Measurements from ENCODE around the gene SRF. TPM values are rescaled to one million over a fixed set of nuclear protein-coding genes. Genes with fewer than 3 reads are reported as not detected.

The SRF gene
- total RNA-seq, 2 experiments from 2014 or later: 41.4 to 43.8 TPM

DNA sequence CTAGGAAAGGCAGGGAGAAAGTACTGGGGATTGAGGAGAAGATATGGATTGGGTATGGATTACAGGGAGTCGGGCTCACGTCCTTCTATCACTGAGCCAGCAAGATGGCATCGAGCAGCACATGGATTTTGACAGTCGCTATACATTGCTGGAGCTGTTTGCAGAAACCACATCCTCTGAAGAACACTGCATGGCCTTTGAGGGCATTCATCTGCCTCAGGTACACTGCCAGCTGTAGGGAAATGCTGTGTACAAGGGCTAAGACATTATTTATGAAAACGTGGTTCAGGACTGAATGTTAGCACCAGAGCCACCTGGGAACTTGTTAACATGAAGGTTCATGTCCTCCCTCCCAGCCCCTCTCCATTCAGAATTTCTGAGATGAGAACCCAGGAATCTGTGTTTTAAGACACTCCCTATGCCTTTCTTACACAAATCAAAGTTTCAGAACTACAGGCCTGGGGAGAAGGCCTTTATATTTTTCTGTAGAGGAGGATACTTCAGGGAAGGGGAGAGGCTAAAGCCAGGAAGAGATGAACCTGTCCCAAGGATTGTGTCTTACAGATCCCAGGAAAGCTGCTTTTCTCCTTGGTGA, 14.4 kb downstream of the SRF start:
- Mint-ChIP-seq H3K27me3 (ENCODE audit: low read depth) (no peaks in the 10 kb centered on the region), H3K9me3 (ENCODE audit: insufficient read depth) (no peaks in the 10 kb centered on the region), H3K36me3 (ENCODE audit: low read depth) (peaks cover 44% of the 10 kb centered on the region), H3K4me3 (peak overlapping the region; percentile 7), H3K4me1 (ENCODE audit: low read depth) (peaks cover 53% of the 10 kb centered on the region), H3K27ac (peak overlapping the region; percentile 73)
- ChIA-PET POLR2A (interaction anchor here (1.8 kb wide), 1 partner anchor 10 kb away, joined by 6 read pairs; no protein-coding TSS in a partner anchor), CTCF (interaction anchor here (0.9 to 1.5 kb wide), 2 partner anchors 10 to 16 kb away, joined by 3 to 4 read pairs; no protein-coding TSS in a partner anchor)
- ATAC-seq (no peak), DNase-seq (peak; percentile 59)

DNA sequence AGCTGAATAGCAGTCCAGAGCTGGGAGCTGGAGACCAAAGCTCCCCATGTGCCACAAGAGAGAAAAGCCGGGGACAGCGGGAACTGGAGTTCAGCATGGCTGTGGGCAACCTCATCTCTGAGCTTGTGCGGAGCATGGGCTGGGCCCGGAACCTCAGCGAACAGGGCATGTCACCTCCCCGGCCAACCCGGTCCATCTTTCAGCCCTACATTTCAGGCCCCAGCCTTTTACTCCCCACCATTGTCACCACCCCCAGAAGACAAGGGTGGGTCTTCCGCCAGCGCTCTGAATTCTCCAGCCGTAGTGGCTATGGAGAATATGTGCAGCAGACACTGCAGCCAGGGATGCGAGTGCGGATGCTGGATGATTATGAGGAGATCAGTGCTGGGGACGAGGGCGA, 14.9 kb downstream of the SRF start:
- CTCF ChIA-PET: interaction anchor here (0.9 to 1.5 kb wide), 2 partner anchors 11 to 16 kb away, joined by 3 to 4 read pairs; no protein-coding TSS in a partner anchor
- POLR2A ChIA-PET: interaction anchor here (1.8 kb wide), 1 partner anchor 11 kb away, joined by 6 read pairs; no protein-coding TSS in a partner anchor
- H3K4me3 Mint-ChIP-seq: no peak overlapping the region
- H3K9me3 Mint-ChIP-seq (ENCODE audit: insufficient read depth): no peaks in the 10 kb centered on the region
- DNase-seq (no peak), ATAC-seq (no peak)
- peaks cover 52% of the 10 kb centered on the region for H3K4me1 Mint-ChIP-seq (ENCODE audit: low read depth)
- peak overlapping the region; percentile 53 for H3K27ac Mint-ChIP-seq
- H3K36me3 Mint-ChIP-seq (ENCODE audit: low read depth): peaks cover 43% of the 10 kb centered on the region
- no peaks in the 10 kb centered on the region for H3K27me3 Mint-ChIP-seq (ENCODE audit: low read depth)

GRCh38 chr6:43186706-43187105, 15.6 kb downstream of the SRF start:
- peaks cover 39% of the 10 kb centered on the region for H3K36me3 Mint-ChIP-seq (ENCODE audit: low read depth)
- ChIA-PET POLR2A (no interaction called here), CTCF (interaction anchor here (1.2 kb wide), 1 partner anchor 15 kb away, joined by 3 read pairs; no protein-coding TSS in a partner anchor)
- no peaks in the 10 kb centered on the region for H3K27me3 Mint-ChIP-seq (ENCODE audit: low read depth)
- ATAC-seq (no peak), DNase-seq (no peak)
- H3K4me1 Mint-ChIP-seq (ENCODE audit: low read depth): peaks cover 45% of the 10 kb centered on the region
- H3K9me3 Mint-ChIP-seq (ENCODE audit: insufficient read depth): no peaks in the 10 kb centered on the region
- no peak overlapping the region for H3K4me3 Mint-ChIP-seq
- H3K27ac Mint-ChIP-seq: peak overlapping the region; percentile 53

DNA sequence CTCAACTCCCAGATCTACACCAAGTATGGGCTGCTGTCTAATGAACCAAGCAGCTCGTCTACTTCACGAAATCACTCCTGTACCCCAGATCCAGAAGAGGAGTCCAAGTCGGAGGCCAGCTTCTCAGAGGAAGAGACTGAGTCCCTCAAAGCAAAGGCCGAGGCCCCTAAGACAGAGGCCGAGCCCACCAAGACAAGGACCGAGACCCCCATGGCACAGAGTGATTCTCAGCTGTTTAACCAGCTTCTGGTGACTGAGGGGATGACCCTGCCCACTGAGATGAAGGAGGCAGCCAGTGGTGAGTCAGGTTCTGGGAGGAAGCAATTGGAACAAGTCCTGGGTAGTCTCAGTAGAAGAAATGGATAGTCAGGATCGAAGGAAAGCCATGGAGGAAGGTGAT, 16.8 kb downstream of the SRF start:
- H3K9me3 Mint-ChIP-seq (ENCODE audit: insufficient read depth): no peaks in the 10 kb centered on the region
- peaks cover 38% of the 10 kb centered on the region for H3K4me1 Mint-ChIP-seq (ENCODE audit: low read depth)
- H3K27ac Mint-ChIP-seq: no peak overlapping the region
- DNase-seq: no peak
- POLR2A ChIA-PET: no interaction called here
- ATAC-seq: no peak
- H3K27me3 Mint-ChIP-seq (ENCODE audit: low read depth): no peaks in the 10 kb centered on the region
- no peak overlapping the region for H3K4me3 Mint-ChIP-seq
- peaks cover 42% of the 10 kb centered on the region for H3K36me3 Mint-ChIP-seq (ENCODE audit: low read depth)
- CTCF ChIA-PET: interaction anchor here (1.2 kb wide), 1 partner anchor 16 kb away, joined by 3 read pairs; no protein-coding TSS in a partner anchor

GRCh38 chr6:43188426-43188825, 17.4 kb downstream of the SRF start:
- CTCF ChIA-PET: no interaction called here

DNA sequence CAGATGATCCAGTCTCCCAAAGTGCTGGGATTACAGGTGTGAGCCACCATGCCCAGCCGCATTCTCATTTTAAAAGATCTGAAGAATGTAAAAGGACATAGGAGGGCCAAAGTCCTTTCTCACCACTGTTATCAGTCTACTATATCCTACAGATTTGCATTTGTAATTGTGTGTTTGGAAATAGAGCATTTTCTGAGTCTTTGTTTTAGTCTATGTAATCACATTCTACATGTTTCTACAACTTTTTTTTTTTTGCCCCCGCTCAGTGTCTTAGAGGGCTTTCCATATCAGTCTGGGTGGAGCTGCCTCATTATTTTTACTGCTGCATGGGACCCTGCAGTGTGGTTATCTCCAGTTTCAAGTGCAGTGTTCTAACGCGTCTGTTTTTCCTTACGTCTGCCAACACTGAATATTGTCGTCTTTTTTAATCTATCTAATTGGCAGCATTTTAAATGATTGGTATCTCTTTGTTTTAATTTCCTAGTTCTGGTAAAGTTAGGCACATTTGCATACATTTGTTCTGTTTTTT, 18.8 kb downstream of the SRF start:
- Mint-ChIP-seq H3K27ac (no peak overlapping the region), H3K4me1 (ENCODE audit: low read depth) (peaks cover 19% of the 10 kb centered on the region), H3K4me3 (no peak overlapping the region), H3K36me3 (ENCODE audit: low read depth) (peaks cover 43% of the 10 kb centered on the region), H3K9me3 (ENCODE audit: insufficient read depth) (no peaks in the 10 kb centered on the region), H3K27me3 (ENCODE audit: low read depth) (no peaks in the 10 kb centered on the region)
- DNase-seq: no peak
- ChIA-PET CTCF (no interaction called here), POLR2A (no interaction called here)
- ATAC-seq: no peak

More at GRCh38 chr6:43188426-43188825, 17.4 kb downstream of the SRF start:
- ATAC-seq (no peak), DNase-seq (no peak)
- POLR2A ChIA-PET: no interaction called here
- Mint-ChIP-seq H3K36me3 (ENCODE audit: low read depth) (peaks cover 46% of the 10 kb centered on the region), H3K9me3 (ENCODE audit: insufficient read depth) (no peaks in the 10 kb centered on the region), H3K27ac (no peak overlapping the region), H3K4me3 (no peak overlapping the region), H3K4me1 (ENCODE audit: low read depth) (peaks cover 32% of the 10 kb centered on the region), H3K27me3 (ENCODE audit: low read depth) (no peaks in the 10 kb centered on the region)

- no peak for ATAC-seq
- Mint-ChIP-seq H3K27ac (no peak overlapping the region), H3K4me3 (no peak overlapping the region), H3K27me3 (ENCODE audit: low read depth) (no peaks in the 10 kb centered on the region), H3K9me3 (ENCODE audit: insufficient read depth) (no peaks in the 10 kb centered on the region), H3K4me1 (ENCODE audit: low read depth) (peaks cover 4% of the 10 kb centered on the region), H3K36me3 (ENCODE audit: low read depth) (peaks cover 38% of the 10 kb centered on the region)
- ChIA-PET POLR2A (no interaction called here), CTCF (no interaction called here)
- no peak for DNase-seq
Observed at GRCh38 chr6:43192911-43193310, 21.8 kb downstream of the SRF start.

- POLR2A ChIA-PET: no interaction called here
- H3K4me3 Mint-ChIP-seq: no peak overlapping the region
- CTCF ChIA-PET: interaction anchor here (0.9 kb wide), 1 partner anchor 35 kb away, joined by 3 read pairs; the partner anchor contains the start of gene DNPH1
- no peaks in the 10 kb centered on the region for H3K27me3 Mint-ChIP-seq (ENCODE audit: low read depth)
- ATAC-seq (no peak), DNase-seq (no peak)
- no peaks in the 10 kb centered on the region for H3K4me1 Mint-ChIP-seq (ENCODE audit: low read depth)
- H3K9me3 Mint-ChIP-seq (ENCODE audit: insufficient read depth): no peaks in the 10 kb centered on the region
- peaks cover 30% of the 10 kb centered on the region for H3K36me3 Mint-ChIP-seq (ENCODE audit: low read depth)
- no peak overlapping the region for H3K27ac Mint-ChIP-seq
Observed at GRCh38 chr6:43193929-43194328, 22.9 kb downstream of the SRF start.

- CTCF ChIA-PET: interaction anchor here (0.6 kb wide), 1 partner anchor 31 kb away, joined by 3 read pairs; no protein-coding TSS in a partner anchor
- DNase-seq (no peak), ATAC-seq (no peak)
- POLR2A ChIA-PET: interaction anchor here (0.7 to 0.8 kb wide), 2 partner anchors 14 to 24 kb away, joined by 3 read pairs; partner anchors contain the start of gene CUL9
- peaks cover 40% of the 10 kb centered on the region for H3K36me3 Mint-ChIP-seq (ENCODE audit: low read depth)
- no peaks in the 10 kb centered on the region for H3K4me1 Mint-ChIP-seq (ENCODE audit: low read depth)
- no peak overlapping the region for H3K4me3 Mint-ChIP-seq
- no peak overlapping the region for H3K27ac Mint-ChIP-seq
- no peaks in the 10 kb centered on the region for H3K27me3 Mint-ChIP-seq (ENCODE audit: low read depth)
- H3K9me3 Mint-ChIP-seq (ENCODE audit: insufficient read depth): no peaks in the 10 kb centered on the region
Observed at GRCh38 chr6:43196337-43196736, 25.3 kb downstream of the SRF start.

GRCh38 chr6:43199912-43200311, 28.8 kb downstream of the SRF start:
- DNase-seq (no peak), ATAC-seq (no peak)
- Mint-ChIP-seq H3K27ac (no peak overlapping the region), H3K4me1 (ENCODE audit: low read depth) (no peaks in the 10 kb centered on the region), H3K27me3 (ENCODE audit: low read depth) (no peaks in the 10 kb centered on the region), H3K4me3 (no peak overlapping the region), H3K36me3 (ENCODE audit: low read depth) (peaks cover 32% of the 10 kb centered on the region), H3K9me3 (ENCODE audit: insufficient read depth) (no peaks in the 10 kb centered on the region)
- ChIA-PET CTCF (interaction anchor here (1.0 to 1.1 kb wide), 2 partner anchors 9 to 25 kb away, joined by 3 read pairs; no protein-coding TSS in a partner anchor), POLR2A (interaction anchor here (0.9 kb wide), 1 partner anchor 19 kb away, joined by 3 read pairs; no protein-coding TSS in a partner anchor)

GRCh38 chr6:43200541-43200940, 29.5 kb downstream of the SRF start:
- Mint-ChIP-seq H3K27ac (no peak overlapping the region), H3K4me3 (no peak overlapping the region), H3K36me3 (ENCODE audit: low read depth) (peaks cover 33% of the 10 kb centered on the region), H3K27me3 (ENCODE audit: low read depth) (no peaks in the 10 kb centered on the region), H3K9me3 (ENCODE audit: insufficient read depth) (no peaks in the 10 kb centered on the region), H3K4me1 (ENCODE audit: low read depth) (no peaks in the 10 kb centered on the region)
- ChIA-PET CTCF (interaction anchor here (1.1 to 2.0 kb wide), 3 partner anchors 15 to 29 kb away, joined by 3 to 11 read pairs (median 4); partner anchors contain the start of gene DNPH1), POLR2A (no interaction called here)
- ATAC-seq: no peak
- DNase-seq: no peak

DNA sequence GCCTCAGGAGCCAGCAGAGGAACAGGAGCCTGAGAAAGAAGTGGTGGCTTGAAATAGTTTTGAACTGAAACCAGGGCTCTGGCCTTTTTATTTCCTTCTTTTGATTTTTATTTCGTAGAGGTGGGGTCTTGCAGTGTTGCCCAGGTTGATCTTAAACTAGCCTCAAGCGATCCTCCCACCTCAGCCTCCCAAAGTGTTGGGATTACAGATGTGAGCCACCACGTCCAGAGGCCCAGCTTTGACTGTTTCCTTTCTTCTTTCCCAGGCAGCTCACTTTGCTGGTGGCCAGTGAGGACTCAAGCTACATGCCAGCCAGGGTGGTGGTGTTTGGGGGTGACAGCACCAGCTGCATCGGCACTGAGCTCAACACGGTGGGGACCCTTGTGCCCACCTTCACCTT, 31.4 kb downstream of the SRF start:
- H3K27me3 Mint-ChIP-seq (ENCODE audit: low read depth): no peaks in the 10 kb centered on the region
- H3K9me3 Mint-ChIP-seq (ENCODE audit: insufficient read depth): no peaks in the 10 kb centered on the region
- no peaks in the 10 kb centered on the region for H3K4me1 Mint-ChIP-seq (ENCODE audit: low read depth)
- peaks cover 37% of the 10 kb centered on the region for H3K36me3 Mint-ChIP-seq (ENCODE audit: low read depth)
- DNase-seq: no peak
- ATAC-seq: no peak
- H3K27ac Mint-ChIP-seq: no peak overlapping the region
- POLR2A ChIA-PET: interaction anchor here (0.6 kb wide), 1 partner anchor 476 kb away, joined by 3 read pairs; no protein-coding TSS in a partner anchor
- CTCF ChIA-PET: interaction anchor here (2.0 kb wide), 1 partner anchor 17 kb away, joined by 4 read pairs; no protein-coding TSS in a partner anchor
- H3K4me3 Mint-ChIP-seq: no peak overlapping the region
